ENCODE measurements around the gene FRMD5.

FRMD5 gene

DNA sequence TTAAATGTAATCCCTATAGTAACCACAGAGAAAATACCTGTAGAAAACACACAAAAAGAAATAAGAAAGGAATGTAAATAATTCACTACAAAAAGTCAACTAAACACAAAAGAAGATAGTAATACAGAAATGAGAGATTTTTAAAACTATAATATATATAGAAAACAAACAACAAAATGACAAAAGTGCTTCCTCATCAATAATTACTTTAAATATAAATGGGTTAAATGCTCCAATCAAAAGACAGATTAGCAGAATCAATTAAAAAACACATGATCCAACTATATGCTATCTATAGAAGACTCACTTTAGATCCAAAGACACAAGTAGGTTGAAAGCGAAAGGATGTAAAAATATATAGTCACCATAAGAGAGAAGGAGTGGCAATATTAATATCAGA lies 45.8 kb downstream of the FRMD5 start:
- H3K79me2 ChIP-seq (ENCODE audit: control insufficient read depth, low read length), result no peaks in the 10 kb centered on the region
- H3K9me3 ChIP-seq (ENCODE audit: control insufficient read depth, insufficient read depth, low read length), result no peaks in the 10 kb centered on the region
- no peaks in the 10 kb centered on the region for H4K20me1 ChIP-seq (ENCODE audit: control insufficient read depth, insufficient read depth, low read depth, low read length)
- no peaks in the 10 kb centered on the region for H3K4me1 ChIP-seq (ENCODE audit: control insufficient read depth, low read length)
- H3F3A ChIP-seq (ENCODE audit: control insufficient read depth, insufficient read depth), result no peaks in the 10 kb centered on the region
- H3K36me3 ChIP-seq (ENCODE audit: control insufficient read depth, low read length), result no peaks in the 10 kb centered on the region
- no peak overlapping the region for H3K27ac ChIP-seq (ENCODE audit: low read depth, low read length)
- no peak overlapping the region for H3K4me3 ChIP-seq (ENCODE audit: low read length)
- no peak overlapping the region for H3K4me2 ChIP-seq (ENCODE audit: low read length)
- H3K27me3 ChIP-seq (ENCODE audit: control insufficient read depth, low read length), result no peaks in the 10 kb centered on the region; the same call in 1 of the 2 replicates
- no peak for TF ChIP-seq EZH2phosphoT487 (IDR thresholded peaks at IDR 0.05; ENCODE audit: borderline replicate concordance, low read length)
- TF ChIP-seq, protein P1, sequence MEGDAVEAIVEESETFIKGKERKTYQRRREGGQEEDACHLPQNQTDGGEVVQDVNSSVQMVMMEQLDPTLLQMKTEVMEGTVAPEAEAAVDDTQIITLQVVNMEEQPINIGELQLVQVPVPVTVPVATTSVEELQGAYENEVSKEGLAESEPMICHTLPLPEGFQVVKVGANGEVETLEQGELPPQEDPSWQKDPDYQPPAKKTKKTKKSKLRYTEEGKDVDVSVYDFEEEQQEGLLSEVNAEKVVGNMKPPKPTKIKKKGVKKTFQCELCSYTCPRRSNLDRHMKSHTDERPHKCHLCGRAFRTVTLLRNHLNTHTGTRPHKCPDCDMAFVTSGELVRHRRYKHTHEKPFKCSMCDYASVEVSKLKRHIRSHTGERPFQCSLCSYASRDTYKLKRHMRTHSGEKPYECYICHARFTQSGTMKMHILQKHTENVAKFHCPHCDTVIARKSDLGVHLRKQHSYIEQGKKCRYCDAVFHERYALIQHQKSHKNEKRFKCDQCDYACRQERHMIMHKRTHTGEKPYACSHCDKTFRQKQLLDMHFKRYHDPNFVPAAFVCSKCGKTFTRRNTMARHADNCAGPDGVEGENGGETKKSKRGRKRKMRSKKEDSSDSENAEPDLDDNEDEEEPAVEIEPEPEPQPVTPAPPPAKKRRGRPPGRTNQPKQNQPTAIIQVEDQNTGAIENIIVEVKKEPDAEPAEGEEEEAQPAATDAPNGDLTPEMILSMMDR (IDR thresholded peaks at IDR 0.05; ENCODE audit: low read depth, low read length, poor library complexity, severe bottlenecking), result no peak
- no peaks in the 10 kb centered on the region for H3K9me2 ChIP-seq (replicated peaks; ENCODE audit: control insufficient read depth, low read length)

DNA sequence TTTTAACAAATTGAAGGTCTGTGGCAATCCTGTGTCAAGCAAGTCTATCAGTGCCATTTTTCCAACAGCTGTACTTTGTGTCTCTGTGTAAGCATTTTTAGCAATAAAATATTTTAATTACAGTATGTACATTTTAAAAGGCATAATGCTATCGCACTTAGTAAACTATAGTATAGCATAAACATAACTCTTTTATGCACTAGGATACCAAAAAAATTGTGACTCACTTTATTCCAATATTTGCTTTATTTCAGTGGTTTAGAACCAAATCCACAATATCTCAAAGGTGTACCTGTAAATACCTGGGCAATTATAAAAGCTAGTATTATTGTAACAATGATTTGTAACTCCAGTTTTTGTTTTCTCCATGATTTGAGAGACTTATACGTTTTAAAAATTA lies 46.5 kb downstream of the FRMD5 start:
- Histone ChIP-seq H3K79me2 (ENCODE audit: control insufficient read depth, low read length) (no peaks in the 10 kb centered on the region), H3K4me2 (ENCODE audit: low read length) (no peak overlapping the region), H3F3A (ENCODE audit: control insufficient read depth, insufficient read depth) (no peaks in the 10 kb centered on the region), H3K27ac (ENCODE audit: low read depth, low read length) (no peak overlapping the region), H4K20me1 (ENCODE audit: control insufficient read depth, insufficient read depth, low read depth, low read length) (no peaks in the 10 kb centered on the region), H3K36me3 (ENCODE audit: control insufficient read depth, low read length) (no peaks in the 10 kb centered on the region), H3K4me3 (ENCODE audit: low read length) (no peak overlapping the region), H3K9me3 (ENCODE audit: control insufficient read depth, insufficient read depth, low read length) (no peaks in the 10 kb centered on the region), H3K4me1 (ENCODE audit: control insufficient read depth, low read length) (no peaks in the 10 kb centered on the region), H3K27me3 (ENCODE audit: control insufficient read depth, low read length) (no peaks in the 10 kb centered on the region; the same call in 1 of the 2 replicates), H3K9me2 (replicated peaks; ENCODE audit: control insufficient read depth, low read length) (no peaks in the 10 kb centered on the region)
- TF ChIP-seq EZH2phosphoT487 (IDR thresholded peaks at IDR 0.05; ENCODE audit: borderline replicate concordance, low read length), result no peak
- TF ChIP-seq, protein P1 (IDR thresholded peaks at IDR 0.05; ENCODE audit: low read depth, low read length, poor library complexity, severe bottlenecking), result no peak

DNA sequence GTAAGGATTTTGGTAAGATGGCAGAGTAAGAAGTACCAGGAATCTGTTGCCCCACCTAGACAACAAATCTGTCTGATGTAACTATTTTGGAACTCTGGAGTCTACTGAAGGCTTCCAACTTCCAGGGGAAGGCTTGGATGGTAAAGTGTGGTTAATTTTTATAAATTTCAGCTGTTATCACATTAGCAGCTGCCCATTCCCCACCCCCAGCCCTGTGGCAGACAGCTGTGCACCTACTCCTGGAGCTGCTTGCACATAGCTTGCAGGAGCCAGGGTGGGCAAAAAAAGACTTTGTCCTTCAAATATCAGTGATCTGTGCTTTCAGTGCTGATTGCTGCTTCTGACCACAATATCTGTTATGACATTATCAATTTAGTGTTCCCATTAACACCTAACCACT lies 47.4 kb downstream of the FRMD5 start:
- H3K9me2 ChIP-seq (replicated peaks; ENCODE audit: control insufficient read depth, low read length), result no peaks in the 10 kb centered on the region
- no peaks in the 10 kb centered on the region for H3F3A ChIP-seq (ENCODE audit: control insufficient read depth, insufficient read depth)
- TF ChIP-seq EZH2phosphoT487 (IDR thresholded peaks at IDR 0.05; ENCODE audit: borderline replicate concordance, low read length), result no peak
- TF ChIP-seq, protein P1 (IDR thresholded peaks at IDR 0.05; ENCODE audit: low read depth, low read length, poor library complexity, severe bottlenecking), result no peak
- no peaks in the 10 kb centered on the region for H4K20me1 ChIP-seq (ENCODE audit: control insufficient read depth, insufficient read depth, low read depth, low read length)
- no peak overlapping the region for H3K4me2 ChIP-seq (ENCODE audit: low read length)
- no peaks in the 10 kb centered on the region; the same call in 1 of the 2 replicates for H3K27me3 ChIP-seq (ENCODE audit: control insufficient read depth, low read length)
- H3K79me2 ChIP-seq (ENCODE audit: control insufficient read depth, low read length), result no peaks in the 10 kb centered on the region
- H3K36me3 ChIP-seq (ENCODE audit: control insufficient read depth, low read length), result no peaks in the 10 kb centered on the region
- no peaks in the 10 kb centered on the region for H3K9me3 ChIP-seq (ENCODE audit: control insufficient read depth, insufficient read depth, low read length)
- H3K27ac ChIP-seq (ENCODE audit: low read depth, low read length), result no peak overlapping the region
- H3K4me1 ChIP-seq (ENCODE audit: control insufficient read depth, low read length), result no peaks in the 10 kb centered on the region
- no peak overlapping the region for H3K4me3 ChIP-seq (ENCODE audit: low read length)
